ENCODE data around the gene TSPAN2. TPM values are rescaled to one million over a fixed set of nuclear protein-coding genes. Genes with fewer than 3 reads are reported as not detected.

TSPAN2 gene
- total and polyA plus RNA-seq, 2 donors (not counting 3 experiments of a cell fraction or from before 2014, with no cell fraction given) = 1.5 to 5.0 TPM

DNA sequence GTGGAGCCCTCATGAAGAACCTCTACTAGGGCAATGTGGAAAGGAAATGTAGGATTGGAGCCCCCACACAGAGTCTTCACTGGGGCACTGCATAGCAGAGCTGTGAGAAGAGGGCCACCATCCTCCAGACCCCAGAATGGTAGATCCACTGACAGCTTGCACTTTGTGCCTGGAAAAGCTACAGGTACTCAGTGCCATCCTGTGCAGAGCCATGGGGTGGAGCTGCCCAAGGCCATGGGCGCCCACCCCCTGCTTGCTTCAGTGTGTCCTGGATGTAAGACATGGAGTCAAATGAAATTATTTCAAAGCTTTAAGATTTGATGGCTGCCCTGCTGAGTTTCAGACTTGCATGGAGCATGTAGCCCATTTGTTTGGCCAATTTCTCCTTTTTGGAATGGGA lies 76.9 kb downstream of the TSPAN2 start:
- no TSS peak for BruUV-seq (replicated peaks)
- no peak for FAIRE-seq
- no peaks in the 10 kb centered on the region for H3K9me3 ChIP-seq (replicated peaks; ENCODE audit: control insufficient read depth, insufficient read depth, low read length)
- no peaks in the 10 kb centered on the region for H3K9me1 ChIP-seq (replicated peaks; ENCODE audit: control insufficient read depth, extremely low read depth, insufficient read depth, low read length)
- H3K4me2 ChIP-seq (ENCODE audit: insufficient read depth, low read length) = no peak overlapping the region
- intact Hi-C loops (cut with micrococcal nuclease) = no loop called here
- H4K20me1 ChIP-seq (replicated peaks; ENCODE audit: control insufficient read depth, extremely low read depth, insufficient read depth, low read length) = no peaks in the 10 kb centered on the region
- no peak overlapping the region for H2AFZ ChIP-seq (ENCODE audit: low read depth, low read length)
- dilution Hi-C loops (cut with MboI; ENCODE audit: extremely low pct_ligation_motif_present, low sequenced_read_pairs) = no loop called here
- no peak overlapping the region for H3K9ac ChIP-seq (replicated peaks; ENCODE audit: extremely low read depth, insufficient read depth, low read length)
- no peaks in the 10 kb centered on the region for H3K27me3 ChIP-seq (ENCODE audit: control insufficient read depth in 2 of 2, insufficient read depth in 2 of 2, low read length in 2 of 2)
- H3K4me1 ChIP-seq (ENCODE audit: control insufficient read depth, extremely low read depth, insufficient read depth, low read length) = no peaks in the 10 kb centered on the region
- DNase-seq (ENCODE audit: low read depth, low spot score) = no peak
- no peak overlapping the region for H3K27ac ChIP-seq (ENCODE audit: insufficient read depth, low read depth, low read length)
- ChIA-PET CTCF (no interaction called here), POLR2A (no interaction called here)
- H3K4me3 ChIP-seq (replicated peaks in 1 of 3; ENCODE audit: insufficient read depth in 1 of 3, low read depth in 1 of 3, low read length in 3 of 3) = no peak overlapping the region
- TF ChIP-seq MYC (IDR thresholded peaks at IDR 0.05; ENCODE audit: low read depth, low read length) (no peak), POLR2A (IDR thresholded peaks at IDR 0.05; ENCODE audit: low read depth, low read length) (no peak), GATA2 (IDR thresholded peaks at IDR 0.05; ENCODE audit: insufficient read depth, insufficient read length, low read depth, low read length) (no peak), JUN (IDR thresholded peaks at IDR 0.05; ENCODE audit: borderline replicate concordance, insufficient read depth, insufficient read length, low read depth) (no peak), FOS (IDR thresholded peaks at IDR 0.05; ENCODE audit: borderline replicate concordance, insufficient read depth, low read length) (no peak), EZH2 (IDR thresholded peaks at IDR 0.05; ENCODE audit: borderline replicate concordance, low read depth, low read length, severe bottlenecking) (no peak), POLR2AphosphoS5 (IDR thresholded peaks at IDR 0.05; ENCODE audit: insufficient read depth, low read depth, low read length) (no peak)
- TF ChIP-seq, protein P1, sequence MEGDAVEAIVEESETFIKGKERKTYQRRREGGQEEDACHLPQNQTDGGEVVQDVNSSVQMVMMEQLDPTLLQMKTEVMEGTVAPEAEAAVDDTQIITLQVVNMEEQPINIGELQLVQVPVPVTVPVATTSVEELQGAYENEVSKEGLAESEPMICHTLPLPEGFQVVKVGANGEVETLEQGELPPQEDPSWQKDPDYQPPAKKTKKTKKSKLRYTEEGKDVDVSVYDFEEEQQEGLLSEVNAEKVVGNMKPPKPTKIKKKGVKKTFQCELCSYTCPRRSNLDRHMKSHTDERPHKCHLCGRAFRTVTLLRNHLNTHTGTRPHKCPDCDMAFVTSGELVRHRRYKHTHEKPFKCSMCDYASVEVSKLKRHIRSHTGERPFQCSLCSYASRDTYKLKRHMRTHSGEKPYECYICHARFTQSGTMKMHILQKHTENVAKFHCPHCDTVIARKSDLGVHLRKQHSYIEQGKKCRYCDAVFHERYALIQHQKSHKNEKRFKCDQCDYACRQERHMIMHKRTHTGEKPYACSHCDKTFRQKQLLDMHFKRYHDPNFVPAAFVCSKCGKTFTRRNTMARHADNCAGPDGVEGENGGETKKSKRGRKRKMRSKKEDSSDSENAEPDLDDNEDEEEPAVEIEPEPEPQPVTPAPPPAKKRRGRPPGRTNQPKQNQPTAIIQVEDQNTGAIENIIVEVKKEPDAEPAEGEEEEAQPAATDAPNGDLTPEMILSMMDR (IDR thresholded peaks at IDR 0.05; ENCODE audit: extremely low read depth in 1 of 2, insufficient read depth in 1 of 2, low read depth in 1 of 2, low read length in 2 of 2) = no peak
- TF ChIP-seq, protein P2, sequence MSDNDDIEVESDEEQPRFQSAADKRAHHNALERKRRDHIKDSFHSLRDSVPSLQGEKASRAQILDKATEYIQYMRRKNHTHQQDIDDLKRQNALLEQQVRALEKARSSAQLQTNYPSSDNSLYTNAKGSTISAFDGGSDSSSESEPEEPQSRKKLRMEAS (IDR thresholded peaks at IDR 0.05; ENCODE audit: insufficient read depth, insufficient read length) = no peak
- no peaks in the 10 kb centered on the region for H3K79me2 ChIP-seq (ENCODE audit: control insufficient read depth, insufficient read depth, low read length)
- H3K36me3 ChIP-seq (ENCODE audit: control insufficient read depth in 2 of 2, extremely low read depth in 1 of 2, insufficient read depth in 2 of 2, low read length in 2 of 2) = no peaks in the 10 kb centered on the region

Measured in endothelial cell of umbilical vein (primary cell).